CD4-positive, alpha-beta T cell (primary cell): Measurements from ENCODE around the gene TMEM242. TPM values are rescaled to one million over a fixed set of nuclear protein-coding genes. Genes with fewer than 3 reads are reported as not detected.

Experiments
- ATAC-seq: fragments of 200-7000 bp; cut with Tn5 transposase; one replicate; pipeline ENCODE4 v1.10.0; 2022; ENCODE audit warnings: mild to moderate bottlenecking; ENCODE audit not compliant: poor library complexity
- CTCF ChIA-PET: fragments of 350-600 bp; sonication (Branson Sonifier 250); formaldehyde crosslinking; loops from one replicate; lab custom pipeline; 2021; ENCODE audit warnings: antibody characterized with exemption, inconsistent platforms; lab: Charles Lee
- POLR2A ChIA-PET: fragments of 350-600 bp; sonication (Branson Sonifier 250); formaldehyde crosslinking; loops from one replicate; lab custom pipeline; 2021; ENCODE audit warnings: antibody characterized with exemption, inconsistent platforms; lab: Charles Lee
- DNase-seq, 14 experiments: peaks; one replicate each; pipeline ENCODE4 v3.0.0-alpha.2; 2013 to 2020; ENCODE audit warnings: mixed read lengths in 2 of 14
- H3K27ac ChIP-seq, 2 donors: one replicate each; pipeline versions ENCODE4 v1.5.1 to v1.7.0; 2013; ENCODE audit warnings: low read length in 2 of 2, low read depth in 1 of 2, mild to moderate bottlenecking in 1 of 2
- H3K27me3 ChIP-seq, 2 experiments: 1 replicate in 1 of 2; 2 replicates in 1 of 2; pipeline versions ENCODE4 v1.6.1 to v1.7.0; 2013; ENCODE audit warnings: low read length in 2 of 2, control low read depth in 1 of 2, mild to moderate bottlenecking in 1 of 2, moderate library complexity in 1 of 2; ENCODE audit not compliant: insufficient read depth in 2 of 2, control insufficient read depth in 1 of 2
- H3K36me3 ChIP-seq: one replicate; pipeline ENCODE4 v1.6.1; 2013; ENCODE audit warnings: low read length, control low read depth; ENCODE audit not compliant: insufficient read depth
- H3K4me1 ChIP-seq: one replicate; pipeline ENCODE4 v1.6.1; 2013; ENCODE audit warnings: low read length, control low read depth; ENCODE audit not compliant: insufficient read depth
- H3K4me3 ChIP-seq: one replicate; pipeline ENCODE4 v1.5.1; 2013; ENCODE audit warnings: mild to moderate bottlenecking, low read length, moderate library complexity
- H3K9me3 ChIP-seq, 2 experiments: 1 replicate in 1 of 2; 2 replicates in 1 of 2; pipeline versions ENCODE4 v1.6.1 to v1.7.0; 2013; ENCODE audit warnings: low read length in 2 of 2, mild to moderate bottlenecking in 2 of 2, control low read depth in 1 of 2, moderate library complexity in 1 of 2; ENCODE audit not compliant: control insufficient read depth in 1 of 2, insufficient read depth in 1 of 2
- H3K27ac Mint-ChIP-seq: one replicate; pipeline ENCODE4 v1.8.0; 2020; ENCODE audit warnings: mixed read lengths
- H3K27me3 Mint-ChIP-seq: one replicate; pipeline ENCODE4 v1.8.0; 2021; ENCODE audit warnings: mixed read lengths
- H3K36me3 Mint-ChIP-seq: one replicate; pipeline ENCODE4 v1.8.0; 2021; ENCODE audit warnings: low read depth, mixed read lengths
- H3K4me1 Mint-ChIP-seq: one replicate; pipeline ENCODE4 v1.8.0; 2021; ENCODE audit warnings: low read depth, mixed read lengths
- H3K4me3 Mint-ChIP-seq: one replicate; pipeline ENCODE4 v1.8.0; 2020; ENCODE audit warnings: mild to moderate bottlenecking, mixed read lengths
- H3K9me3 Mint-ChIP-seq: one replicate; pipeline ENCODE4 v1.8.0; 2020; ENCODE audit warnings: mixed read lengths
- intact Hi-C, 2 experiments: fragments of 100-400 bp; cut with DNase I in 1 of 2; cut with micrococcal nuclease in 1 of 2; formaldehyde crosslinking; loops; one replicate each; pipeline versions ENCODE4 v1.15.1 to v1.9.0; 2023 to 2025; cut with DNase I, micrococcal nuclease
- total RNA-seq, 174 experiments: library from RNA in 2 of 174; stranded (reverse) in 2 of 174; gene quantifications; one replicate each; pipeline ENCODE4 v1.2.3 and lab custom pipeline; 2021 to 2026
- TF ChIP-seq, protein P1 (sequence below): fragments of 200-600 bp; IDR thresholded peaks from one replicate; pipeline ENCODE4 v1.8.0; 2022; ENCODE audit warnings: antibody characterized with exemption, mild to moderate bottlenecking

TMEM242 gene
- total RNA-seq, 2 experiments from 2014 or later: 13.6 to 15.6 TPM

- CTCF ChIA-PET: no interaction called here
- POLR2A ChIA-PET: no interaction called here
- peaks cover 42% of the 10 kb centered on the region for H3K27me3 Mint-ChIP-seq
- intact Hi-C loops: loop anchor here in 1 of 2 experiments (10.0 kb wide), 1 partner anchor 1274 kb away; the partner anchor contains the start of gene DYNLT1
- TF ChIP-seq, protein P1, sequence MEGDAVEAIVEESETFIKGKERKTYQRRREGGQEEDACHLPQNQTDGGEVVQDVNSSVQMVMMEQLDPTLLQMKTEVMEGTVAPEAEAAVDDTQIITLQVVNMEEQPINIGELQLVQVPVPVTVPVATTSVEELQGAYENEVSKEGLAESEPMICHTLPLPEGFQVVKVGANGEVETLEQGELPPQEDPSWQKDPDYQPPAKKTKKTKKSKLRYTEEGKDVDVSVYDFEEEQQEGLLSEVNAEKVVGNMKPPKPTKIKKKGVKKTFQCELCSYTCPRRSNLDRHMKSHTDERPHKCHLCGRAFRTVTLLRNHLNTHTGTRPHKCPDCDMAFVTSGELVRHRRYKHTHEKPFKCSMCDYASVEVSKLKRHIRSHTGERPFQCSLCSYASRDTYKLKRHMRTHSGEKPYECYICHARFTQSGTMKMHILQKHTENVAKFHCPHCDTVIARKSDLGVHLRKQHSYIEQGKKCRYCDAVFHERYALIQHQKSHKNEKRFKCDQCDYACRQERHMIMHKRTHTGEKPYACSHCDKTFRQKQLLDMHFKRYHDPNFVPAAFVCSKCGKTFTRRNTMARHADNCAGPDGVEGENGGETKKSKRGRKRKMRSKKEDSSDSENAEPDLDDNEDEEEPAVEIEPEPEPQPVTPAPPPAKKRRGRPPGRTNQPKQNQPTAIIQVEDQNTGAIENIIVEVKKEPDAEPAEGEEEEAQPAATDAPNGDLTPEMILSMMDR: no peak
- Histone ChIP-seq H3K9me3 (no peaks in the 10 kb centered on the region), H3K27ac (no peak overlapping the region), H3K36me3 (no peaks in the 10 kb centered on the region), H3K4me3 (no peak overlapping the region), H3K27me3 (peaks cover 0 to 29% of the 10 kb centered on the region in 2 experiments), H3K4me1 (peaks cover 11% of the 10 kb centered on the region)
- no peak for DNase-seq
- H3K9me3 Mint-ChIP-seq: no peaks in the 10 kb centered on the region
- H3K36me3 Mint-ChIP-seq: no peaks in the 10 kb centered on the region
- peaks cover 9% of the 10 kb centered on the region for H3K4me1 Mint-ChIP-seq
- no peak overlapping the region for H3K27ac Mint-ChIP-seq
- no peak for ATAC-seq
- H3K4me3 Mint-ChIP-seq: no peak overlapping the region
Measured at GRCh38 chr6:157370755-157371154, 47.4 kb upstream of the TMEM242 start.

GRCh38 chr6:157368359-157369049 is 45.2 kb upstream of the TMEM242 start:
- no peak overlapping the region for H3K4me3 Mint-ChIP-seq
- ChIA-PET POLR2A (interaction anchor here (1.7 kb wide), 1 partner anchor 11 kb away, joined by 13 read pairs; no protein-coding TSS in a partner anchor), CTCF (interaction anchor here (0.6 kb wide), 1 partner anchor 43 kb away, joined by 3 read pairs; no protein-coding TSS in a partner anchor)
- H3K9me3 ChIP-seq: no peaks in the 10 kb centered on the region
- TF ChIP-seq, protein P1: no peak
- no peak overlapping the region for H3K4me3 ChIP-seq
- H3K9me3 Mint-ChIP-seq: no peaks in the 10 kb centered on the region
- H3K4me1 Mint-ChIP-seq: peaks cover 9% of the 10 kb centered on the region
- peaks cover 11% of the 10 kb centered on the region for H3K4me1 ChIP-seq
- no peaks in the 10 kb centered on the region for H3K36me3 ChIP-seq
- no peak for DNase-seq
- no peak overlapping the region for H3K27ac Mint-ChIP-seq
- H3K27me3 ChIP-seq: peaks cover 0 to 34% of the 10 kb centered on the region in 2 experiments
- H3K27me3 Mint-ChIP-seq: peaks cover 57% of the 10 kb centered on the region
- no peak for ATAC-seq
- no peaks in the 10 kb centered on the region for H3K36me3 Mint-ChIP-seq
- H3K27ac ChIP-seq: no peak overlapping the region
- intact Hi-C loops: no loop called here

DNA sequence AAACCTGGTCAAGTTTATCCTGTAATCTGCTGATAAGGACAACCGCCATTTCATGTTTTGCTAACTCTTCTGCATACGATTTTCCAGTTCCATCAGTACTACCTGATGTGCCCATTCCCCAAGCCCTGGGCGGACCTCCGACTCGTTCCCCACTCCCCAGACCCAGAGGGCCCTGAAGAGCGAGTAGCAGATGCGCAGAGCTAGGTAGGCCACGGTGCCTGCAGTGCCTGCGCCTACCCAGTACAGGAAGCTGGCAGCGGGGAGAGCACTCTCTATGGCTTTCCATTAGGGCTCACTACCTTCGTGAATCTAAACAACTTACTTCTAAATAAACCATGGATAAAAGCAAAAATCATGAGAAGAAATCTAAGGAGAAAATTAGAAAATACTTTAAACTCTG is 43.3 kb upstream of the TMEM242 start:
- Histone ChIP-seq H3K9me3 (no peaks in the 10 kb centered on the region), H3K27ac (no peak overlapping the region), H3K36me3 (no peaks in the 10 kb centered on the region), H3K4me3 (no peak overlapping the region), H3K4me1 (peaks cover 11% of the 10 kb centered on the region), H3K27me3 (peaks cover 0 to 31% of the 10 kb centered on the region in 2 experiments)
- no peaks in the 10 kb centered on the region for H3K36me3 Mint-ChIP-seq
- CTCF ChIA-PET: no interaction called here
- H3K4me1 Mint-ChIP-seq: peaks cover 9% of the 10 kb centered on the region
- no peak overlapping the region for H3K4me3 Mint-ChIP-seq
- no peak overlapping the region for H3K27ac Mint-ChIP-seq
- intact Hi-C loops: no loop called here
- peaks cover 64% of the 10 kb centered on the region for H3K27me3 Mint-ChIP-seq
- ATAC-seq: no peak
- DNase-seq: no peak
- TF ChIP-seq, protein P1: no peak
- no peaks in the 10 kb centered on the region for H3K9me3 Mint-ChIP-seq
- POLR2A ChIA-PET: interaction anchor here (0.9 kb wide), 1 partner anchor 14 kb away, joined by 4 read pairs; the partner anchor contains the start of gene ZDHHC14
